ENCODE results near the gene UPB1.

Gene UPB1

GRCh38 chr22:24567668-24568067 is 72.5 kb downstream of the UPB1 start:
- DNase-seq = no peak

GRCh38 chr22:24571266-24571665 is 76.1 kb downstream of the UPB1 start:
- DNase-seq = no peak

- no peak for DNase-seq
Observed at GRCh38 chr22:24576778-24577177, 81.6 kb downstream of the UPB1 start.

Data from DMS79 treated with DMSO at 0.1 percent for 48 hours (cell line).